Ovary (tissue), 9 donors: Measurements from ENCODE around the gene TENM4. TPM values are rescaled to one million over a fixed set of nuclear protein-coding genes. Genes with fewer than 3 reads are reported as not detected.

Experiments used
- DNase-seq, 5 donors: peaks; one replicate each; pipeline ENCODE4 v3.0.0-alpha.2; 2019 to 2020
- H3K27ac ChIP-seq, 2 donors: fragments of 200-600 bp; one replicate each; pipeline versions ENCODE4 v1.5.1 to v1.8.0; 2019 to 2022
- H3K27me3 ChIP-seq: fragments of 200-600 bp; one replicate; pipeline ENCODE4 v1.8.0; 2022
- H3K36me3 ChIP-seq: fragments of 200-600 bp; sonication (generic); one replicate; pipeline ENCODE4 v1.5.1; 2019
- H3K4me1 ChIP-seq: one replicate; pipeline ENCODE4 v1.8.1; 2013; ENCODE audit warnings: mild to moderate bottlenecking, moderate library complexity; ENCODE audit not compliant: insufficient read depth
- H3K4me3 ChIP-seq: fragments of 200-600 bp; sonication (generic); one replicate; pipeline ENCODE4 v1.5.1; 2017
- H3K9me3 ChIP-seq, 2 donors: fragments of 200-600 bp in 1 of 2; sonication (generic) in 1 of 2; one replicate each; pipeline versions ENCODE4 v1.5.1 to v1.8.1; 2013 to 2019; ENCODE audit warnings: mild to moderate bottlenecking in 1 of 2, moderate library complexity in 1 of 2
- CTCF ChIP-seq, 3 donors: fragments of 450-650 bp in 2 of 3; fragments of 200-600 bp in 1 of 3; IDR thresholded peaks; one replicate each; pipeline versions ENCODE4 v1.5.1 to v1.8.0; 2016 to 2022; ENCODE audit warnings: antibody characterized with exemption in 3 of 3, mild to moderate bottlenecking in 1 of 3
- EP300 ChIP-seq: sonication (generic); formaldehyde crosslinking; IDR thresholded peaks from one replicate; pipeline ENCODE4 v1.6.1; 2017; ENCODE audit warnings: antibody characterized with exemption
- POLR2A ChIP-seq: fragments of 450-650 bp; IDR thresholded peaks from one replicate; pipeline ENCODE4 v1.6.1; 2017; ENCODE audit warnings: antibody characterized with exemption, mild to moderate bottlenecking, moderate library complexity
- WGBS, 3 donors: extraction: QIAGEN DNeasy Blood & Tissue Kit in 1 of 3; methylation state at CpG; one replicate each; pipeline versions ENCODE4 v1.1.5 to v1.1.7; 2013 to 2017; 5-methylcytosine and 5-hydroxymethylcytosine counted together
- intact Hi-C, 4 donors: fragments of 100-400 bp; cut with DNase I; formaldehyde crosslinking; loops; one replicate each; pipeline versions ENCODE4 v1.11.0 to v1.15.1; 2022 to 2023
- polyA plus RNA-seq, 2 donors: library from polyadenylated mRNA; stranded (reverse); fragments of 200-250 nt in 1 of 2; fragments of 350-450 nt in 1 of 2; fragmentation: Illumina TruSeq in 1 of 2; extraction: RNeasy Lipid Tissue Mini Kit (QIAGEN cat#74804) in 1 of 2; gene quantifications; one replicate each; pipeline ENCODE4 v1.2.3, GENCODE V29; 2013 to 2014
- total RNA-seq, 7 donors: library from RNA; depleted of rRNA in 2 of 7; stranded (reverse); fragments of >200 nt in 2 of 7; fragmentation: NEBNext Ultra II Directional in 3 of 7; extraction: Animal tissue kit (Norgen Biotek cat#: 25700) in 3 of 7; gene quantifications; one replicate each; pipeline versions ENCODE4 v1.1.0 to v1.2.4, GENCODE V29; 2016 to 2023
- donor health status: DM: no; HTN: no; CAD: no; lungs with moderate emphysema.
- donor health status: DM: no; HTN: no; CAD: no.
- donor health status: Bipolar disorder and iron deficiency.
- donor health status: DM: yes; HTN: yes; CAD: no.
- donor health status: DM: no; HTN: no; CAD: no.
- donor health status: DM: yes; HTN: yes; CAD: no.

Gene TENM4
- total and polyA plus RNA-seq, 9 donors, result 11.0 to 206 (median 107) TPM

- WGBS, 3 donors, result 43 to 67% (median 54%) methylated on average over 6 of the region's 6 CpGs
- Histone ChIP-seq H3K27me3 (no peaks in the 10 kb centered on the region), H3K4me3 (no peak overlapping the region), H3K9me3 (no peaks in the 10 kb centered on the region), H3K4me1 (peaks cover 8% of the 10 kb centered on the region), H3K27ac (no peak overlapping the region), H3K36me3 (no peaks in the 10 kb centered on the region)
- intact Hi-C loops, result no loop called here
- no peak for DNase-seq
- TF ChIP-seq POLR2A (no peak), EP300 (no peak), CTCF (IDR thresholded peaks at IDR 0.05) (no peak)
Observed at GRCh38 chr11:79312617-79313529, 128.0 kb downstream of the TENM4 start.

- intact Hi-C loops, result no loop called here
- no peaks in the 10 kb centered on the region for H3K9me3 ChIP-seq
- TF ChIP-seq EP300 (no peak), POLR2A (no peak), CTCF (IDR thresholded peaks at IDR 0.05) (no peak)
- WGBS, 3 donors, result 90 to 96% (median 95%) methylated on average over 3 of the region's 3 CpGs
- H3K27ac ChIP-seq, result no peak overlapping the region
- no peak overlapping the region for H3K4me3 ChIP-seq
- H3K27me3 ChIP-seq, result no peaks in the 10 kb centered on the region
- no peaks in the 10 kb centered on the region for H3K36me3 ChIP-seq
- peaks cover 8% of the 10 kb centered on the region for H3K4me1 ChIP-seq
- DNase-seq, result no peak
Observed at GRCh38 chr11:79311461-79311860, 129.4 kb downstream of the TENM4 start.

GRCh38 chr11:79309407-79309806 is 131.4 kb downstream of the TENM4 start:
- H3K9me3 ChIP-seq, result no peaks in the 10 kb centered on the region
- H3K4me3 ChIP-seq, result no peak overlapping the region
- 20 to 35% (median 25%) methylated on average over 5 of the region's 5 CpGs for WGBS, 3 donors
- H3K4me1 ChIP-seq, result peaks cover 20% of the 10 kb centered on the region
- TF ChIP-seq POLR2A (no peak), CTCF (IDR thresholded peaks at IDR 0.05) (no peak), EP300 (no peak)
- H3K27me3 ChIP-seq, result no peaks in the 10 kb centered on the region
- no peak for DNase-seq
- intact Hi-C loops, result no loop called here
- no peaks in the 10 kb centered on the region for H3K36me3 ChIP-seq
- no peak overlapping the region for H3K27ac ChIP-seq

GRCh38 chr11:79308429-79308828 is 132.4 kb downstream of the TENM4 start:
- intact Hi-C loops, result no loop called here
- H3K27me3 ChIP-seq, result no peaks in the 10 kb centered on the region
- no peak overlapping the region for H3K4me3 ChIP-seq
- peaks cover 20% of the 10 kb centered on the region for H3K4me1 ChIP-seq
- no peaks in the 10 kb centered on the region for H3K9me3 ChIP-seq
- WGBS, 3 donors, result 82 to 92% (median 86%) methylated on average over 4 of the region's 4 CpGs
- no peaks in the 10 kb centered on the region for H3K36me3 ChIP-seq
- no peak for DNase-seq
- H3K27ac ChIP-seq, result no peak overlapping the region
- TF ChIP-seq POLR2A (no peak), CTCF (IDR thresholded peaks at IDR 0.05) (no peak), EP300 (no peak)
